Germinal center (tissue), 1 donor: ENCODE results near the gene CFAP46.
"Not testable (repeated sequence)": the region's sequence is repeated elsewhere in the genome, so short reads cannot be mapped to it uniquely, and the experiment has no call there.

ENCODE experiments used
- DNase-seq: peaks from one replicate; pipeline ENCODE4 v3.0.0; 2012; ENCODE audit warnings: mixed read lengths, low spot score

CFAP46 gene

DNA sequence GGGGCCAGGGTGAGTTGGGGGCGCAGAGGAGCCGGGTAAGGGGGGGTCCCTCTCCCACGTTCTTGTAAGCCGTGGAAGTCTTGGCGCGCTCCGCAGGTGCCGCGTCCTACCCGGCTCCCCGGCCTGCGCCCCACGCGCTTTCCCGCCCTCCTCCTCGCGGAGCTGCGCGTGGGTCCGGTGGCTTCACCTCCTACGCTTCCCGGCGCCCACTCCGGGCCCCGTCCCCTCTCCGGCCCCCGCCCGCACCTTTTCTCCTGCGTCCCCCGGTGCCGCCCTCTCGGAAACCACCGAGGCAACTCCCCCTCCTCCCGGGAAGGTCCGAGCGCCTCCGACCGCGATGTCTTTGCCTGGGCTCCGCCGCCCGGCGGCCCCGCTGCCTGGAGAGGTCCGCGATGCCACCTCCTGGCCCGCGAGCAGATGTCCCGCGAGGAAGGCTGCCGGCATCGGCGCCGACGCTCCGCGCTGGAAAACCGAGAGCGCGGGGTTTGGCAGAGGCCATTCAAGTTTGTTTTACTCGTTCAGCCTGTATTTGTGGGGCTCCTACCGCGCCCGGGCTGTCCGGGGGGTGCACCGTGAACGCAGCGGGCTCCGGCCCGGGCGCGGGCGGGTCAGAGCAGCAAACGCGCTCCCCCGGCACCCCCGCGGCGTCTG, 154.1 kb downstream of the CFAP46 start:
- DNase-seq, result no peak

DNA sequence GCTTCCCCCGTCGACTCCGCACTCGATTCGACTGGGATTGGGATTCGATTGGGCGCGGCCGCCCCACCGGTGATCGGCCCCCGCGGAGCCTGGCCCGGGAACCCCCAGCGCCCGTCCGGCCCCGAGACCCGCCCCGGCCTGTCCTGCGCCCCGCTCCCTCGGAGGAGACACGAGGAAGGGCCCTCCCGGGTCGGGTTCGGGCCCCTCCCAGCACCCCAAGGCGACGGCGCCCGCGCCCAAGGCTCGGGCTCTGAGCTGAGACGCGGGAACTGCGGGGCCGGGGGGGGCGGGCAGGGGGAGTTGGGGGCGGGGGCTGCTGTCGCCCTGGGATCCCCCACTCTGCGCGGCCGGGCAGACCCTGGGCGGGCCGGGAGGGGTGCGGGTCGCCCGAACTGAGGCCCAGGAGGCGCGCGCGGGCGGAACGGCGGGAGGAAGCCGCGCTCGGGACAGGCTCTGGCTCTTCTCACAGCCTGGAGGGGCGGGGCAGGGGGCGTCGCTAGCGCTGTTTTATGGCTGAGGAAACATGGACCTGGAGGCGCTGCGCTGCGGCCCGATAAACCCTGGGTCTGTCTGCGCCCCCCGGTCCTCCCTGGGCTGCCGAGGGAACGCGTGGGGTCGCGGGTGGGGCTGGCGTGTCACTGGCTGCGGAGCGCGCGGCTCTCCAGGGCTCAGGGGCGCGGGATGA, 154.7 kb downstream of the CFAP46 start:
- no peak for DNase-seq

DNA sequence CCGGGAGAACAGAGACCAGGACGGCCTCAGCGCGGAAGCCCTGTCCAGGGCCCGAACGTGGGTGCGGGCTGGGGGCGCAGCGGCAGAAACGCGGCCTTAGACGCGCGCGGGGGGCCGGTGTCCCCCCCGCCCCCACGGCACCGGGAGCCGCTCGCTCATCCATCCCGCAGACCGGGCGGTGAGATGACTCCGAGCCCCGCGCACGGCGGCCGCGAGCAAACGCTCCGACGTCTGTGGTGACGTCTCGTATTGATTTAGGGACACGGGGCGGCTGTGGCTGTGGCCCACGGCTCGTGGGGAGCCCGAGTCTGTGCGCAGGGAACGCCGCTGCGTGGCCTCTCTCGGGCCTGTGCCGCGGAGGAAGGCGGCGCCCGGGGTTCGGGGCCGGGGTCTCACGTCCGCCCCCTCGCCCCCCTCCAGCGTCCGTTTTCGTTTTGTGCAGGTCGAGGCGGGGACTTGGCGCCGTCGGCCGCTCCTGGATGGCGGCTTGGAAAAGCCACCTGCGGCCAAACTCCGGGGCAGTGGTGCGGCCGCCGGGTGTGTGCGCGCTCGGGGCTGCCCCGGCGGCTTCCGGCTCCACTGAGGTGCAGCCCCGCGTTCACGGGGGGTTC, 155.4 kb downstream of the CFAP46 start:
- no peak for DNase-seq

- no peak for DNase-seq
Measured at GRCh38 chr10:132786476-132786883, 155.9 kb downstream of the CFAP46 start.

GRCh38 chr10:132785723-132786475, 156.5 kb downstream of the CFAP46 start, which contains the start of gene NKX6-2:
Gene NKX6-2 (minus strand): TSS chr10:132786147. CDS start chr10:132785948, 199 bp downstream.
- DNase-seq, result no peak

GRCh38 chr10:132784866-132785722, 157.3 kb downstream of the CFAP46 start:
- DNase-seq, result no peak

GRCh38 chr10:132783940-132784865, 158.2 kb downstream of the CFAP46 start:
- no peak for DNase-seq

- no peak for DNase-seq
Measured at GRCh38 chr10:132783165-132783939, 159.0 kb downstream of the CFAP46 start.

DNA sequence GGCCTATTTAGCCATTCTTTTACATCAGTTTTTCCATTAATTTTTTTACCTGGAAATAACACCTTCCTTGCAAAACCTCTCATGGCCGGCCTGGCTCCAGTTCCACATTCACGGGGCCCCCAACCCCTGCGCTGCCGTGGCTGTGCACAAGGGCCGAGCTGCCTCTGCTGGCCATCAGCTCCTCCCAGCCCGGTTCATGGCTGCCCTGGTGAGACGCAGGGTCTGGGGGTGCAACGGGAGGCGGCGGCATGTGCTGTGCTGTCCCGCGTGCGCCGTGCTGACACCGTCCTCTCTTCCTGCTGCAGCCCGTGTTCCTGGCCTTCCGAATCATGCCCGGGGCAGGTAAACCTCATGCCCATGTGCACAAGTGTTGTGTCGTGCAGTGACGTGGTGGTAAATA, 160.8 kb downstream of the CFAP46 start:
- no peak for DNase-seq

GRCh38 chr10:132780356-132780755, 162.0 kb downstream of the CFAP46 start:
- DNase-seq, result no peak

DNA sequence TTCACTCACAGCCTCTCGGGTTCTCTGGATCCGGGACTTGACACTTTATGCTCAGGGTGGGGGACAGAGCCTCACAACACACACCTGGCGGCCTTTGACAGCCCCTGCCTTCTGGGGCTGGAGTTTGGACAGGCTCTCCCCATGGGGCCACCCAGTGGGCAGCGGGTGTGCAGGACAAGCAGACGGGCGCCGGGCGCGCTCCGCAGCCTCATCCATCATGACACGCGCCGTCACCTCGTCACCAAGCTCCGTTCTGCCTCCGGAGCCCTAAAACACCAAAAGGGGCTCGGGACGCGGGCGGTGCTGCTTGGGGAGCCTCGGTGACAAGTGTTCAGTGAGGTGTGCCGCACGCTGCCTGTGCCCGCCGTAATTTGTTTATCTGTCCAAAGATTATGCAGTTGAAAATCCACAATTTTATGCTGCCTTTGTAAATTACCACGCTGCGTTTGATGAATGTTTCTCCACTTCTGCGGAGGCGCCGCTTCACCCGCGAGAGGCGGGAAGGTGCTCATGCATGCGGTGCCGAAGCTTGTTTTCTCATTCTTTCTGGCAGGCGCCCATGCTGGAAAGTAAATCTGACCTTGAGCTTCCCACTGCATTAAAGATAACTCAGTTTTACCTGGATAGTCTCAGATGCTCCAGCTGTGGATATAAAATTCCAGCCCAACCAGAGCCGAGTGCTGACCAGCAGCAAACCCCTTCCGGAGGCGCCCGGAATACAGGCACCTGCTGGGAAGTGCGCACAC, 162.6 kb downstream of the CFAP46 start:
- no peak for DNase-seq

DNA sequence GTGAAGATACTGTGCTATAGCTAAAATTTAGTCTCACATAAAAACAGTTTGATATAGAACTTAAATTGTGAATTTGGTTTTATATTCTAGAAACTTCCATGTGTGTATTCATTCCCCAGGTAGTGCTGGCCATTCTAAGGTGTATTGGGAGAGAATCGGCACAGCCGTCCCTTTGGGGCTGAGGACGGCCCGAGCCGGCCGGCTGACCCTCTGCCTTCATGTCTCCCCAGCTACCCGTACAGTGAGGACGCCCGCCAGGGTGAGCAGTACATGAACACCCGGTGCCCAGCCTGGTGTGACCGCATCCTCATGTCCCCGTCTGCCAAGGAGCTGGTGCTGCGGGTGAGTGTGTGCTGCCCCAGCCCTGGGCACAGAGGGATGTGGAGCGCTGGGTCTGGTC, 164.9 kb downstream of the CFAP46 start:
- DNase-seq, result no peak

DNA sequence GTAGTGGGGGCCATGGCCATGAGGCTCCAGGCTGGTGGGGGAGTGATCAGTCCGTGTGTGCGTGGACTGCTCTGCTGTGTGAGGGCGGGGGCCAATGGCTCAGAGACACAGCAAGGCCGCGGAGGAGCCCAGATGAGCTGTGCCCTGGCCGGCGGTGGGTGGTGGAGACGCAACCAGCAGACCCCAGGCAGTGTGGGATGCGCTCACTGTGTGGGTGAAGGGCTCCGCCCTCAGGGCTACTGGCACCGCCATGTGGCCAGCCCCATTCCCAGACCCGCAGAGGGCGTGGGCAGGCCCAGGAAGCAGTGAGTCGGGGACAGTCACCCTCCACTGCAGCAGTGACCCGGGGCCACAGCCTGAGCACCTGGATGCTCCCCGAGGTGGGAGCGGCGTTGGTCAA, 165.5 kb downstream of the CFAP46 start:
- DNase-seq, result no peak

GRCh38 chr10:132776186-132776585, 166.2 kb downstream of the CFAP46 start:
- DNase-seq, result no peak

GRCh38 chr10:132774902-132775863, 167.2 kb downstream of the CFAP46 start:
- no peak for DNase-seq

DNA sequence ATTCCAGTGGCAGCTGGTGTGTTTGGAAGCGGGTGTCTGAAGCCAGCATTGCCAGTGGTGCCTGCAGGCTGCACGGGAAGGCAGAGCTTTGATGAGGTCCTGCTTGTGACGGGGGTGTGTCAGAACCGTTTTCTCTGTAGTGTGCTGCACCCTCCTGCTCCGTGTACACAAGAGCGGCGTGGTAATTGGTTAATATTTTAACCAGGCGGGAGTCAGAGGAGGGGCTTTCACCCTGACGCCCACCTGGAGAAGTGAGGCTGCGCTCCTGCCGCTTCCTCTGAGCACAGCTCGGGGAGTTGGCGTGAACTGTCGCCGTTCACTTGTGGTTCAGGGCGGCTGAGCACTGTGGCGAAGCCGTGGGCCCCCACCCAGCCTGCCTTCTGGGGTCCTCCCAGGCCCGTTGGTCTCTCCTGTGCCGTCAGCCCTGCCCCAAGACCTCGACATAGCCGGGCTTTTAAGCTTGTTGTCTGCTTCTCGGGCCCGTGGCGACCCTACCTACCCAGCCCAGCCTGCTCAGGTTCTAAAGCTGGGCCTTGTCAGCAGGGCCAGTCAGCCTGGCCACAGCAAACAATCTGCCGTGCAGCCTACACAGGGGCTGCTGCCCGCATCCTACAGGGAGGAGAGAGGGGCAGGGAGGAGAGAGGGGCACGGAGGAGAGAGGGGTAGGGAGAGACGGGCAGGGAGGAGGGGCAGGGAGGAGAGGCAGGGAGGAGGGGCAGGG, 168.0 kb downstream of the CFAP46 start:
- DNase-seq, result no peak

DNA sequence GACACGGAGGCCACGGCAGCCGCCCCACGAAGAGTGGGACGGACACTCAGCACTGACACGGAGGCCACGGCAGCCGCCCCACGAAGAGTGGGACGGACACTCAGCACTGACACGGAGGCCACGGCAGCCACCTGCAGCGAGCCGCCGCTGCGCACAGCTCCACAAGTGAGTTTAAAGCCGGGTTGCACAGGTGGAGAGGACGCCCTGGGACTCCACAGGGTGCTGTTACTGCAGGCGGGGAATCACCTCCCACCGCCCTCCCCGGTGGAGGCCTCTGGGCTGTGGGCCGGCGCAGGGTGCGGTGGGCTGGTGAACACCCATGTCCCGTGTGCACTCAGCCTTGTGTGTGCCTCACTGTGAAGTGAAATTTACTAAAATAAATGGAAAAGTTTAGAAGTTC, 169.6 kb downstream of the CFAP46 start:
- DNase-seq, result not testable (repeated sequence)
